Suprapubic skin (tissue), 4 donors: Measurements from ENCODE around the gene OSBPL3.

Source experiments
- CTCF ChIP-seq, 2 donors: fragments of 200-600 bp in 1 of 2; fragments of 450-650 bp in 1 of 2; sonication (generic) in 1 of 2; IDR thresholded peaks; one replicate each; pipeline ENCODE4 v1.5.1; 2016 to 2019; ENCODE audit warnings: antibody characterized with exemption in 2 of 2, mild to moderate bottlenecking in 1 of 2, moderate library complexity in 1 of 2
- EP300 ChIP-seq: sonication (generic); formaldehyde crosslinking; IDR thresholded peaks from one replicate; pipeline ENCODE4 v1.6.1; 2017; ENCODE audit warnings: antibody characterized with exemption
- POLR2A ChIP-seq, 2 donors: fragments of 450-650 bp; IDR thresholded peaks; one replicate each; pipeline ENCODE4 v1.6.1; 2017; ENCODE audit warnings: antibody characterized with exemption in 2 of 2, mild to moderate bottlenecking in 2 of 2, moderate library complexity in 2 of 2
- POLR2AphosphoS5 ChIP-seq, 3 donors: sonication (generic); formaldehyde crosslinking; IDR thresholded peaks; one replicate each; pipeline ENCODE4 v1.6.1; 2017; ENCODE audit warnings: antibody characterized with exemption in 3 of 3

GRCh38 chr7:24847754-24848153, 132.2 kb downstream of the OSBPL3 start:
- no peak for TF ChIP-seq POLR2A (IDR thresholded peaks at IDR 0.05)
- TF ChIP-seq CTCF (IDR thresholded peaks at IDR 0.05), result no peak
- TF ChIP-seq EP300, result no peak
- no peak for TF ChIP-seq POLR2AphosphoS5 (IDR thresholded peaks at IDR 0.05)
